Measurements from ENCODE around the gene MID1. TPM values are rescaled to one million over a fixed set of nuclear protein-coding genes. Genes with fewer than 3 reads are reported as not detected.

MID1 gene
- total RNA-seq, 5 donors from 2014 or later (not counting 1 experiment from before 2014, with no cell fraction given): 0.09 to 0.29 (median 0.10) TPM; not detected in 2

GRCh38 chrX:10654960-10655359 is 34.6 kb upstream of the MID1 start:
- no peaks in the 10 kb centered on the region for H3K4me1 ChIP-seq (ENCODE audit: control insufficient read depth in 1 of 2, extremely low read depth in 1 of 2, insufficient read depth in 2 of 2, low read length in 2 of 2)
- Mint-ChIP-seq H3K27ac (no peak overlapping the region), H3K27me3 (peaks cover 0 to 12% of the 10 kb centered on the region in 2 donors), H3K4me1 (no peaks in the 10 kb centered on the region), H3K9me3 (peaks cover 0 to 3% (median 0%) of the 10 kb centered on the region in 3 donors), H3K4me3 (no peak overlapping the region), H3K36me3 (no peaks in the 10 kb centered on the region)
- ChIA-PET POLR2A (no interaction called here), CTCF (no interaction called here)
- H3K9me3 ChIP-seq: no peaks in the 10 kb centered on the region
- DNase-seq (no peak), ATAC-seq (replicated peaks in 1 of 4) (no peak)
- no peak overlapping the region for H3K27ac ChIP-seq (ENCODE audit: low read length)
- H3K4me3 ChIP-seq (ENCODE audit: control insufficient read depth in 1 of 2, extremely low read depth in 1 of 2, low read length in 1 of 2): no peak overlapping the region
- WGBS (ENCODE audit: insufficient coverage): no CpG with 5 or more reads among the region's 3 CpGs
- H3K36me3 ChIP-seq (ENCODE audit: control insufficient read depth in 2 of 2, extremely low read depth in 1 of 2, insufficient read depth in 1 of 2, low read length in 1 of 2): no peaks in the 10 kb centered on the region
- H3K27me3 ChIP-seq (replicated peaks in 1 of 2; ENCODE audit: control insufficient read depth in 2 of 2, extremely low read depth in 1 of 2, insufficient read depth in 2 of 2, low read length in 1 of 2): no peaks in the 10 kb centered on the region

DNA sequence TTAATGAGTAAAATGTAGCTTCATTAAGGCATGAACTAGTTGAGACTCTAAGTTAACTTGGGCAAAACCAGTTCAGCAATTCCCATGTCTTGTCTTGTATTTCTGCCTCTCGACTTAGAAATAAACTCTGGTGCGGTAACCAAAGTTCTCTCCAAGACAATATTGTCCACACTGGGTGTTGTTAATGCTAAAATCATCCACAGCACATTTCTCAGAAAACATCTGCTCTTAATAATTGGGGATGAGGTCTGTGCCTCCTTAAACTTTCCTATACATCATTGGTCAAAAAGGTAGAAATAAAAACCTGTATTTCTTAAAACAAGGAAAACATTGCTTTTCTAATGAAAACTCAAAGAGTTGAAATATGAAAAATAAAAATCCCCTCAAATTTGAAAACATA is 32.9 kb upstream of the MID1 start:
- Mint-ChIP-seq H3K4me1 (no peaks in the 10 kb centered on the region), H3K9me3 (peaks cover 0 to 3% (median 0%) of the 10 kb centered on the region in 3 donors), H3K36me3 (no peaks in the 10 kb centered on the region), H3K27ac (no peak overlapping the region), H3K27me3 (peaks cover 0 to 9% of the 10 kb centered on the region in 2 donors), H3K4me3 (no peak overlapping the region)
- ChIA-PET POLR2A (no interaction called here), CTCF (no interaction called here)
- Histone ChIP-seq H3K9me3 (no peaks in the 10 kb centered on the region), H3K4me1 (ENCODE audit: control insufficient read depth in 1 of 2, extremely low read depth in 1 of 2, insufficient read depth in 2 of 2, low read length in 2 of 2) (no peaks in the 10 kb centered on the region), H3K27me3 (replicated peaks in 1 of 2; ENCODE audit: control insufficient read depth in 2 of 2, extremely low read depth in 1 of 2, insufficient read depth in 2 of 2, low read length in 1 of 2) (no peaks in the 10 kb centered on the region), H3K36me3 (ENCODE audit: control insufficient read depth in 2 of 2, extremely low read depth in 1 of 2, insufficient read depth in 1 of 2, low read length in 1 of 2) (no peaks in the 10 kb centered on the region), H3K27ac (ENCODE audit: low read length) (no peak overlapping the region), H3K4me3 (ENCODE audit: control insufficient read depth in 1 of 2, extremely low read depth in 1 of 2, low read length in 1 of 2) (no peak overlapping the region)
- ATAC-seq (replicated peaks in 1 of 4) (no peak), DNase-seq (no peak)
- WGBS (ENCODE audit: insufficient coverage): no CpG with 5 or more reads among the region's 2 CpGs

DNA sequence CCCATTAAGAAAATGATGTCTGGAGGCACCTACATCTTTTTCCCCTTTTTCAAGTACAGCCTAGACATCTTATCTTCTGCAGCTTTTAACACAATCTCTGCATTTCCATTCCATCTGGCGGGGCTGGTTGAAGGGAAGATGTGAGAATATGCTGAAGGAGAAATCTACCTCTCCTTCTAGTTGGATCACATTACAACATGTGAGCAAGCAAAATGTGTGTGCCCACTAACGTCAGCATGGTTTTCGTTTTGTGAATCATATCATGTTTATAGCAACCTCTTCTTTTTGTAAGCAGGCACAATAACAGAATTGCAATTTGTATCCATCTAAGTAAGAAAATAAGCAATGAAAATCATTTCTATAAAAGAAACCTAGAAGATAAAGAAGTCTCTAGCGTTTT is 28.9 kb upstream of the MID1 start:
- no peaks in the 10 kb centered on the region for H3K36me3 Mint-ChIP-seq
- H3K27me3 Mint-ChIP-seq: peaks cover 0 to 9% of the 10 kb centered on the region in 2 donors
- no peaks in the 10 kb centered on the region for H3K9me3 Mint-ChIP-seq
- H3K4me3 ChIP-seq (ENCODE audit: control insufficient read depth in 1 of 2, extremely low read depth in 1 of 2, low read length in 1 of 2): no peak overlapping the region
- DNase-seq (no peak), ATAC-seq (replicated peaks in 1 of 4) (no peak)
- WGBS (ENCODE audit: insufficient coverage): no CpG with 5 or more reads among the region's 4 CpGs
- CTCF ChIA-PET: no interaction called here
- no peaks in the 10 kb centered on the region for H3K9me3 ChIP-seq
- no peak overlapping the region for H3K4me3 Mint-ChIP-seq
- no peaks in the 10 kb centered on the region for H3K36me3 ChIP-seq (ENCODE audit: control insufficient read depth in 2 of 2, extremely low read depth in 1 of 2, insufficient read depth in 1 of 2, low read length in 1 of 2)
- no peaks in the 10 kb centered on the region for H3K27me3 ChIP-seq (replicated peaks in 1 of 2; ENCODE audit: control insufficient read depth in 2 of 2, extremely low read depth in 1 of 2, insufficient read depth in 2 of 2, low read length in 1 of 2)
- POLR2A ChIA-PET: no interaction called here
- H3K4me1 ChIP-seq (ENCODE audit: control insufficient read depth in 1 of 2, extremely low read depth in 1 of 2, insufficient read depth in 2 of 2, low read length in 2 of 2): no peaks in the 10 kb centered on the region
- H3K27ac ChIP-seq (ENCODE audit: low read length): no peak overlapping the region
- no peak overlapping the region for H3K27ac Mint-ChIP-seq
- no peaks in the 10 kb centered on the region for H3K4me1 Mint-ChIP-seq

DNA sequence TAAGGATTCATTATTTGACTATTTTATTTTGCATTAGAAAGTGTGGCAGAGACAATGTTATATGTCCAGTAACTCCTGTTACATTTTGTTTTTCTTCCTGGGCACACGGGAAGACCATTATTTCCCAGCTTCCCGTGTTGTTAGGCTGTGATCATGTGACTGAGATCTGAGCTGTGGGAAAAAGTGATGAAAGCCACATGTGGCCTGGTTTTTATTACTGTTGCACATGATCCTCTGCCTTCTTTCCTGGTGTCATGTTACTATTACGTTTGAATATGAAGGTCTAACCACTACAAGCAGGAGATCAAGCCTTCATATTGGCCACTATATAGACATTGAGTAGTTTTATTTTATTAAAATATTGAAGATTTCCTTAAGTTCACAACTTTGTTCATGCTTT is 28.2 kb upstream of the MID1 start:
- H3K27me3 ChIP-seq (replicated peaks in 1 of 2; ENCODE audit: control insufficient read depth in 2 of 2, extremely low read depth in 1 of 2, insufficient read depth in 2 of 2, low read length in 1 of 2): no peaks in the 10 kb centered on the region
- no peaks in the 10 kb centered on the region for H3K9me3 ChIP-seq
- DNase-seq: no peak
- Mint-ChIP-seq H3K36me3 (no peaks in the 10 kb centered on the region), H3K27me3 (peaks cover 0 to 9% of the 10 kb centered on the region in 2 donors), H3K27ac (no peak overlapping the region), H3K9me3 (no peaks in the 10 kb centered on the region), H3K4me3 (no peak overlapping the region), H3K4me1 (no peaks in the 10 kb centered on the region)
- no peaks in the 10 kb centered on the region for H3K4me1 ChIP-seq (ENCODE audit: control insufficient read depth in 1 of 2, extremely low read depth in 1 of 2, insufficient read depth in 2 of 2, low read length in 2 of 2)
- H3K36me3 ChIP-seq (ENCODE audit: control insufficient read depth in 2 of 2, extremely low read depth in 1 of 2, insufficient read depth in 1 of 2, low read length in 1 of 2): no peaks in the 10 kb centered on the region
- ChIA-PET CTCF (no interaction called here), POLR2A (no interaction called here)
- WGBS (ENCODE audit: insufficient coverage): no CpG with 5 or more reads among the region's 3 CpGs
- no peak overlapping the region for H3K4me3 ChIP-seq (ENCODE audit: control insufficient read depth in 1 of 2, extremely low read depth in 1 of 2, low read length in 1 of 2)
- no peak overlapping the region for H3K27ac ChIP-seq (ENCODE audit: low read length)
- ATAC-seq (replicated peaks in 1 of 4): no peak

- H3K27ac Mint-ChIP-seq: no peak overlapping the region
- no CpG with 5 or more reads among the region's 1 CpG for WGBS (ENCODE audit: insufficient coverage)
- H3K27me3 ChIP-seq (replicated peaks in 1 of 2; ENCODE audit: control insufficient read depth in 2 of 2, extremely low read depth in 1 of 2, insufficient read depth in 2 of 2, low read length in 1 of 2): no peaks in the 10 kb centered on the region
- H3K4me1 Mint-ChIP-seq: no peaks in the 10 kb centered on the region
- DNase-seq (no peak), ATAC-seq (replicated peaks in 1 of 4) (no peak)
- H3K9me3 Mint-ChIP-seq: peaks cover 0 to 8% (median 6%) of the 10 kb centered on the region in 3 donors
- CTCF ChIA-PET: no interaction called here
- peaks cover 3 to 23% of the 10 kb centered on the region in 2 donors for H3K27me3 Mint-ChIP-seq
- POLR2A ChIA-PET: no interaction called here
- H3K4me1 ChIP-seq (ENCODE audit: control insufficient read depth in 1 of 2, extremely low read depth in 1 of 2, insufficient read depth in 2 of 2, low read length in 2 of 2): no peaks in the 10 kb centered on the region
- H3K9me3 ChIP-seq: no peaks in the 10 kb centered on the region
- no peak overlapping the region for H3K27ac ChIP-seq (ENCODE audit: low read length)
- no peaks in the 10 kb centered on the region for H3K36me3 Mint-ChIP-seq
- H3K36me3 ChIP-seq (ENCODE audit: control insufficient read depth in 2 of 2, extremely low read depth in 1 of 2, insufficient read depth in 1 of 2, low read length in 1 of 2): no peaks in the 10 kb centered on the region
- H3K4me3 ChIP-seq (ENCODE audit: control insufficient read depth in 1 of 2, extremely low read depth in 1 of 2, low read length in 1 of 2): no peak overlapping the region
- H3K4me3 Mint-ChIP-seq: no peak overlapping the region
These were observed 16.5 kb upstream of the MID1 start for GRCh38 chrX:10636851-10637250.

GRCh38 chrX:10636337-10636736 is 16.0 kb upstream of the MID1 start:
- ChIA-PET POLR2A (no interaction called here), CTCF (no interaction called here)
- Mint-ChIP-seq H3K9me3 (peaks cover 0 to 8% (median 6%) of the 10 kb centered on the region in 3 donors), H3K36me3 (no peaks in the 10 kb centered on the region), H3K4me3 (no peak overlapping the region), H3K4me1 (no peaks in the 10 kb centered on the region), H3K27me3 (peaks cover 2 to 23% of the 10 kb centered on the region in 2 donors), H3K27ac (no peak overlapping the region)
- no peak overlapping the region for H3K27ac ChIP-seq (ENCODE audit: low read length)
- no CpG with 5 or more reads among the region's 3 CpGs for WGBS (ENCODE audit: insufficient coverage)
- H3K27me3 ChIP-seq (replicated peaks in 1 of 2; ENCODE audit: control insufficient read depth in 2 of 2, extremely low read depth in 1 of 2, insufficient read depth in 2 of 2, low read length in 1 of 2): no peaks in the 10 kb centered on the region
- DNase-seq: no peak
- no peak for ATAC-seq (replicated peaks in 1 of 4)
- no peaks in the 10 kb centered on the region for H3K4me1 ChIP-seq (ENCODE audit: control insufficient read depth in 1 of 2, extremely low read depth in 1 of 2, insufficient read depth in 2 of 2, low read length in 2 of 2)
- no peaks in the 10 kb centered on the region for H3K36me3 ChIP-seq (ENCODE audit: control insufficient read depth in 2 of 2, extremely low read depth in 1 of 2, insufficient read depth in 1 of 2, low read length in 1 of 2)
- no peak overlapping the region for H3K4me3 ChIP-seq (ENCODE audit: control insufficient read depth in 1 of 2, extremely low read depth in 1 of 2, low read length in 1 of 2)
- H3K9me3 ChIP-seq: no peaks in the 10 kb centered on the region
